SK-N-SH (cell line): ENCODE measurements around the gene CDKAL1.

Experiments
- MEF2A ChIP-seq: IDR thresholded peaks from 2 replicates; pipeline ENCODE4 v1.4.0; 2012; ENCODE audit warnings: low read depth, borderline replicate concordance
- RAD21 ChIP-seq: IDR thresholded peaks from 2 replicates; pipeline ENCODE4 v1.6.1; 2012; ENCODE audit warnings: mild to moderate bottlenecking, low read length

- no peak for TF ChIP-seq RAD21
- no peak for TF ChIP-seq MEF2A
These were observed 402.7 kb downstream of the CDKAL1 start for GRCh38 chr6:20936949-20937348.
